Dedifferentiated amniotic fluid mesenchymal stem cell (primary cell): ENCODE data around the gene STK4.

Experiments used
- DNase-seq: peaks from one replicate; pipeline ENCODE4 v3.0.0-alpha.2; 2016; ENCODE audit errors: extremely low spot score

The STK4 gene

GRCh38 chr20:44954211-44954610 lies 12.1 kb upstream of the STK4 start:
- no peak for DNase-seq

GRCh38 chr20:44955270-44955669 lies 11.0 kb upstream of the STK4 start:
- DNase-seq: no peak

- DNase-seq: no peak
These were observed 9.9 kb upstream of the STK4 start for GRCh38 chr20:44956410-44956809.

- DNase-seq: no peak
These were observed 8.0 kb upstream of the STK4 start for GRCh38 chr20:44958276-44958675.

GRCh38 chr20:44959082-44959637 lies 7.2 kb upstream of the STK4 start:
- DNase-seq: no peak

- peak; percentile 61 for DNase-seq
These were observed 6.6 kb upstream of the STK4 start for GRCh38 chr20:44959638-44960102.

- DNase-seq: peak; percentile 83
These were observed 6.0 kb upstream of the STK4 start, which contains the start of gene TOMM34 for GRCh38 chr20:44960103-44960852. Gene TOMM34 (minus strand): TSS chr20:44960397. CDS start chr20:44960333, 64 bp downstream.

GRCh38 chr20:44961011-44961869 lies 5.1 kb upstream of the STK4 start:
- DNase-seq: no peak

- DNase-seq: no peak
These were observed 4.4 kb upstream of the STK4 start for GRCh38 chr20:44961870-44962267.

- DNase-seq: no peak
These were observed 3.8 kb upstream of the STK4 start for GRCh38 chr20:44962483-44962882.

GRCh38 chr20:44963325-44964215 lies 2.7 kb upstream of the STK4 start:
- DNase-seq: no peak

- DNase-seq: no peak
These were observed 672 bp upstream of the STK4 start for GRCh38 chr20:44965651-44966029.

GRCh38 chr20:44967207-44967807 lies 995 bp downstream of the STK4 start:
- no peak for DNase-seq

- no peak for DNase-seq
These were observed 3.1 kb downstream of the STK4 start for GRCh38 chr20:44969300-44969894.

GRCh38 chr20:44970243-44970757 lies 4.0 kb downstream of the STK4 start:
- DNase-seq: no peak

GRCh38 chr20:44973053-44973452 lies 6.7 kb downstream of the STK4 start:
- DNase-seq: no peak

GRCh38 chr20:44976698-44977097 lies 10.4 kb downstream of the STK4 start:
- DNase-seq: no peak

- no peak for DNase-seq
These were observed 12.8 kb downstream of the STK4 start for GRCh38 chr20:44979090-44979621.

- DNase-seq: no peak
These were observed 15.6 kb downstream of the STK4 start for GRCh38 chr20:44981736-44982406.
